Measurements from ENCODE around the gene SEMA3C. TPM values are rescaled to one million over a fixed set of nuclear protein-coding genes. Genes with fewer than 3 reads are reported as not detected.

SEMA3C gene
- total and polyA plus RNA-seq, 2 experiments from 2014 or later = 34.8 to 134 TPM

GRCh38 chr7:80732630-80733029, 186.2 kb downstream of the SEMA3C start:
- WGBS (ENCODE audit: low lambda C conversion rate, missing lambda C conversion rate) = 58% methylated on average over 6 of the region's 6 CpGs
- TF ChIP-seq EZH2 (IDR thresholded peaks at IDR 0.05; ENCODE audit: borderline replicate concordance) (no peak), CTCF (IDR thresholded peaks at IDR 0.05; ENCODE audit: poor library complexity) (no peak), EZH2phosphoT487 (IDR thresholded peaks at IDR 0.05; ENCODE audit: low read depth, severe bottlenecking, unreplicated experiment) (no peak)
- no peaks in the 10 kb centered on the region for H3K79me2 ChIP-seq

GRCh38 chr7:80731281-80731680, 187.6 kb downstream of the SEMA3C start:
- no peaks in the 10 kb centered on the region for H3K9me2 ChIP-seq (replicated peaks; ENCODE audit: insufficient read depth)
- TF ChIP-seq EZH2 (IDR thresholded peaks at IDR 0.05; ENCODE audit: borderline replicate concordance) = no peak
- no peak overlapping the region for H3K4me2 ChIP-seq
- no peaks in the 10 kb centered on the region for H3K4me1 ChIP-seq (ENCODE audit: insufficient read depth)
- DNase-seq (ENCODE audit: low spot score) = no peak
- H3K27ac ChIP-seq = no peak overlapping the region
- WGBS (ENCODE audit: low lambda C conversion rate, missing lambda C conversion rate) = 90% methylated on average over 2 of the region's 2 CpGs
- no peak overlapping the region for H2AFZ ChIP-seq
- no peaks in the 10 kb centered on the region for H3K9me3 ChIP-seq (ENCODE audit: low read depth)
- no peaks in the 10 kb centered on the region for H3K79me2 ChIP-seq
- no peaks in the 10 kb centered on the region for H3K27me3 ChIP-seq
- H4K20me1 ChIP-seq (ENCODE audit: insufficient read depth, poor library complexity, severe bottlenecking) = no peaks in the 10 kb centered on the region
- no peaks in the 10 kb centered on the region for H3K36me3 ChIP-seq (replicated peaks; ENCODE audit: insufficient read depth, low read depth)
- no peak overlapping the region for H3K4me3 ChIP-seq

More at GRCh38 chr7:80732630-80733029, 186.2 kb downstream of the SEMA3C start:
- Histone ChIP-seq H3K36me3 (replicated peaks; ENCODE audit: insufficient read depth, low read depth) (no peaks in the 10 kb centered on the region), H3K4me3 (no peak overlapping the region), H4K20me1 (ENCODE audit: insufficient read depth, poor library complexity, severe bottlenecking) (no peaks in the 10 kb centered on the region), H3K9me2 (replicated peaks; ENCODE audit: insufficient read depth) (no peaks in the 10 kb centered on the region), H3K27ac (no peak overlapping the region), H3K4me1 (ENCODE audit: insufficient read depth) (no peaks in the 10 kb centered on the region), H3K9me3 (ENCODE audit: low read depth) (no peaks in the 10 kb centered on the region), H2AFZ (no peak overlapping the region), H3K27me3 (no peaks in the 10 kb centered on the region), H3K4me2 (no peak overlapping the region)
- no peak for DNase-seq (ENCODE audit: low spot score)

- H3K4me3 ChIP-seq = no peak overlapping the region
- no peak overlapping the region for H3K4me2 ChIP-seq
- H3K9me2 ChIP-seq (replicated peaks; ENCODE audit: insufficient read depth) = no peaks in the 10 kb centered on the region
- H3K36me3 ChIP-seq (replicated peaks; ENCODE audit: insufficient read depth, low read depth) = no peaks in the 10 kb centered on the region
- H4K20me1 ChIP-seq (ENCODE audit: insufficient read depth, poor library complexity, severe bottlenecking) = no peaks in the 10 kb centered on the region
- H3K27ac ChIP-seq = no peak overlapping the region
- no peaks in the 10 kb centered on the region for H3K27me3 ChIP-seq
- WGBS (ENCODE audit: low lambda C conversion rate, missing lambda C conversion rate) = 78% methylated on average over 2 of the region's 2 CpGs
- H3K4me1 ChIP-seq (ENCODE audit: insufficient read depth) = peaks cover 4% of the 10 kb centered on the region
- H3K9me3 ChIP-seq (ENCODE audit: low read depth) = no peaks in the 10 kb centered on the region
- no peak for DNase-seq (ENCODE audit: low spot score)
- no peaks in the 10 kb centered on the region for H3K79me2 ChIP-seq
- TF ChIP-seq CTCF (IDR thresholded peaks at IDR 0.05; ENCODE audit: poor library complexity) (no peak), EZH2phosphoT487 (IDR thresholded peaks at IDR 0.05; ENCODE audit: low read depth, severe bottlenecking, unreplicated experiment) (no peak), EZH2 (IDR thresholded peaks at IDR 0.05; ENCODE audit: borderline replicate concordance) (no peak)
- H2AFZ ChIP-seq = no peak overlapping the region
Observed at GRCh38 chr7:80729591-80730320, 189.1 kb downstream of the SEMA3C start.

GRCh38 chr7:80726666-80727065, 192.2 kb downstream of the SEMA3C start:
- no peak overlapping the region for H2AFZ ChIP-seq
- H3K4me1 ChIP-seq (ENCODE audit: insufficient read depth) = peaks cover 26% of the 10 kb centered on the region
- H3K79me2 ChIP-seq = no peaks in the 10 kb centered on the region
- no peak overlapping the region for H3K27ac ChIP-seq
- H4K20me1 ChIP-seq (ENCODE audit: insufficient read depth, poor library complexity, severe bottlenecking) = no peaks in the 10 kb centered on the region
- H3K27me3 ChIP-seq = no peaks in the 10 kb centered on the region
- no peak overlapping the region for H3K4me3 ChIP-seq
- TF ChIP-seq CTCF (IDR thresholded peaks at IDR 0.05; ENCODE audit: poor library complexity) (no peak), EZH2phosphoT487 (IDR thresholded peaks at IDR 0.05; ENCODE audit: low read depth, severe bottlenecking, unreplicated experiment) (no peak), EZH2 (IDR thresholded peaks at IDR 0.05; ENCODE audit: borderline replicate concordance) (no peak)
- 94% methylated on average over 3 of the region's 3 CpGs for WGBS (ENCODE audit: low lambda C conversion rate, missing lambda C conversion rate)
- no peaks in the 10 kb centered on the region for H3K9me2 ChIP-seq (replicated peaks; ENCODE audit: insufficient read depth)
- DNase-seq (ENCODE audit: low spot score) = no peak
- H3K9me3 ChIP-seq (ENCODE audit: low read depth) = no peaks in the 10 kb centered on the region
- H3K4me2 ChIP-seq = no peak overlapping the region
- H3K36me3 ChIP-seq (replicated peaks; ENCODE audit: insufficient read depth, low read depth) = no peaks in the 10 kb centered on the region
